Nephron progenitor cell (in vitro differentiated cells): Measurements from ENCODE around the gene AK2.

Experiments used
- DNase-seq: peaks from one replicate; pipeline ENCODE4 v3.0.0; 2021
- H3K27ac Mint-ChIP-seq: 2 replicates; pipeline ENCODE4 v1.8.0; 2021; ENCODE audit warnings: mild to moderate bottlenecking, moderate library complexity, mixed read lengths
- H3K27me3 Mint-ChIP-seq: 2 replicates; pipeline ENCODE4 v1.8.0; 2021; ENCODE audit warnings: mild to moderate bottlenecking, low read depth, mixed read lengths; ENCODE audit not compliant: poor library complexity
- H3K36me3 Mint-ChIP-seq: 2 replicates; pipeline ENCODE4 v1.8.0; 2021; ENCODE audit warnings: low read depth, mixed read lengths
- H3K4me1 Mint-ChIP-seq: 2 replicates; pipeline ENCODE4 v1.8.0; 2021; ENCODE audit warnings: mixed read lengths
- H3K4me3 Mint-ChIP-seq: 2 replicates; pipeline ENCODE4 v1.8.0; 2021; ENCODE audit warnings: mild to moderate bottlenecking, moderate library complexity, mixed read lengths
- H3K9me3 Mint-ChIP-seq: 2 replicates; pipeline ENCODE4 v1.8.0; 2021; ENCODE audit warnings: mild to moderate bottlenecking, moderate library complexity, mixed read lengths
- CTCF ChIP-seq: fragments of 200-600 bp; sonication (generic); IDR thresholded peaks from 2 replicates; pipeline ENCODE4 v1.5.0; 2021; ENCODE audit warnings: antibody characterized with exemption

Gene AK2

GRCh38 chr1:33003657-33004056, 33.0 kb downstream of the AK2 start:
- H3K27ac Mint-ChIP-seq: no peak overlapping the region
- no peaks in the 10 kb centered on the region for H3K9me3 Mint-ChIP-seq
- no peak for TF ChIP-seq CTCF
- no peak overlapping the region for H3K4me3 Mint-ChIP-seq
- peaks cover under 1% of the 10 kb centered on the region for H3K27me3 Mint-ChIP-seq
- no peak for DNase-seq
- H3K36me3 Mint-ChIP-seq: peaks cover 23% of the 10 kb centered on the region
- H3K4me1 Mint-ChIP-seq: peaks cover 22% of the 10 kb centered on the region

- H3K4me3 Mint-ChIP-seq: no peak overlapping the region
- peaks cover 7% of the 10 kb centered on the region for H3K36me3 Mint-ChIP-seq
- no peak for DNase-seq
- no peak overlapping the region for H3K27ac Mint-ChIP-seq
- H3K4me1 Mint-ChIP-seq: peaks cover 22% of the 10 kb centered on the region
- H3K9me3 Mint-ChIP-seq: no peaks in the 10 kb centered on the region
- H3K27me3 Mint-ChIP-seq: peaks cover 5% of the 10 kb centered on the region
- no peak for TF ChIP-seq CTCF
These were observed 34.7 kb downstream of the AK2 start for GRCh38 chr1:33002006-33002405.

- peaks cover 5% of the 10 kb centered on the region for H3K27me3 Mint-ChIP-seq
- no peak overlapping the region for H3K4me3 Mint-ChIP-seq
- H3K27ac Mint-ChIP-seq: no peak overlapping the region
- H3K9me3 Mint-ChIP-seq: no peaks in the 10 kb centered on the region
- peak; percentile 10 for TF ChIP-seq CTCF
- peaks cover 24% of the 10 kb centered on the region for H3K4me1 Mint-ChIP-seq
- DNase-seq: no peak
- H3K36me3 Mint-ChIP-seq: peaks cover 5% of the 10 kb centered on the region
These were observed 35.4 kb downstream of the AK2 start for GRCh38 chr1:33001282-33001681.

- Mint-ChIP-seq H3K27me3 (peaks cover 5% of the 10 kb centered on the region), H3K9me3 (no peaks in the 10 kb centered on the region), H3K36me3 (peaks cover 5% of the 10 kb centered on the region), H3K27ac (peak overlapping the region; percentile 19), H3K4me1 (peaks cover 23% of the 10 kb centered on the region), H3K4me3 (no peak overlapping the region)
- no peak for DNase-seq
- TF ChIP-seq CTCF: no peak
These were observed 36.2 kb downstream of the AK2 start for GRCh38 chr1:33000427-33001026.

- TF ChIP-seq CTCF: no peak
- H3K27ac Mint-ChIP-seq: no peak overlapping the region
- H3K9me3 Mint-ChIP-seq: no peaks in the 10 kb centered on the region
These were observed 37.7 kb downstream of the AK2 start for GRCh38 chr1:32998997-32999396.

GRCh38 chr1:32998064-32998463, 38.6 kb downstream of the AK2 start:
- Mint-ChIP-seq H3K4me3 (no peak overlapping the region), H3K27me3 (peaks cover 6% of the 10 kb centered on the region), H3K4me1 (peaks cover 26% of the 10 kb centered on the region), H3K36me3 (peaks cover 5% of the 10 kb centered on the region), H3K27ac (peak overlapping the region; percentile 40), H3K9me3 (no peaks in the 10 kb centered on the region)
- TF ChIP-seq CTCF: no peak
- no peak for DNase-seq

More at GRCh38 chr1:32998997-32999396, 37.7 kb downstream of the AK2 start:
- H3K4me1 Mint-ChIP-seq: peaks cover 26% of the 10 kb centered on the region
- H3K4me3 Mint-ChIP-seq: no peak overlapping the region
- peaks cover 5% of the 10 kb centered on the region for H3K27me3 Mint-ChIP-seq
- no peak for DNase-seq
- H3K36me3 Mint-ChIP-seq: peaks cover 5% of the 10 kb centered on the region
